Activated T-helper 1 cell treated with anti-CD3 and anti-CD28 coated beads, Interleukin-12 subunit alpha, Interleukin-12 subunit beta, Interleukin-2, Interleukin-4 antibody, amounts not matched to agents 30 ng/mL and 10 ng/mL and 1 ng/mL, durations not matched to agents 14 hours and 24 hours and 36 hours (primary cell): ENCODE measurements around the gene MOB4. TPM values are rescaled to one million over a fixed set of nuclear protein-coding genes. Genes with fewer than 3 reads are reported as not detected.
A peak's percentile ranks its signal among the peaks of the same experiment; 100 is the strongest.
"Not testable (repeated sequence)": the region's sequence is repeated elsewhere in the genome, so short reads cannot be mapped to it uniquely, and the experiment has no call there.

Experiments
- DNase-seq: peaks from one replicate; pipeline ENCODE4 v3.0.0; 2021; ENCODE audit warnings: low spot score
- H3K27ac Mint-ChIP-seq: one replicate; pipeline ENCODE4 v1.8.0; 2021; ENCODE audit warnings: mild to moderate bottlenecking, mixed read lengths
- H3K27me3 Mint-ChIP-seq: one replicate; pipeline ENCODE4 v1.8.0; 2022; ENCODE audit warnings: mild to moderate bottlenecking, moderate library complexity, mixed read lengths; ENCODE audit not compliant: insufficient read depth
- H3K36me3 Mint-ChIP-seq: one replicate; pipeline ENCODE4 v1.8.0; 2021; ENCODE audit warnings: low read depth, mixed read lengths
- H3K4me1 Mint-ChIP-seq: one replicate; pipeline ENCODE4 v1.8.0; 2021; ENCODE audit warnings: low read depth, mixed read lengths
- H3K4me3 Mint-ChIP-seq: one replicate; pipeline ENCODE4 v1.8.0; 2021; ENCODE audit warnings: mild to moderate bottlenecking, moderate library complexity, mixed read lengths
- H3K9me3 Mint-ChIP-seq: one replicate; pipeline ENCODE4 v1.8.0; 2021; ENCODE audit warnings: mixed read lengths
- intact Hi-C: fragments of 100-400 bp; cut with micrococcal nuclease; formaldehyde crosslinking; loops from one replicate; pipeline ENCODE4 v1.15.1; 2024
- total RNA-seq: library from RNA; stranded (reverse); gene quantifications from 2 replicates; pipeline ENCODE4 v1.2.3, GENCODE V29; 2022

Gene MOB4
- 25.1 and 27.2 TPM in 2 replicates for total RNA-seq

- DNase-seq: peak; percentile 95
- intact Hi-C loops: loop anchor here (1.0 to 5.0 kb wide), 7 partner anchors 16 to 879 kb away; partner anchors contain the start of genes CCDC150, COQ10B, HSPE1 and MARS2
- H3K4me3 Mint-ChIP-seq: peak within 1 kb of the TSS; percentile 98
These were observed at the start of gene MOB4 for GRCh38 chr2:197515739-197516392. TSS of gene MOB4 (plus strand) at chr2:197516066. CDS start at chr2:197516087, 21 bp downstream.

GRCh38 chr2:197472166-197472565 is 43.7 kb upstream of the MOB4 start:
- no peak overlapping the region for H3K4me3 Mint-ChIP-seq
- peaks cover 26% of the 10 kb centered on the region for H3K36me3 Mint-ChIP-seq
- no peaks in the 10 kb centered on the region for H3K27me3 Mint-ChIP-seq
- H3K9me3 Mint-ChIP-seq: no peaks in the 10 kb centered on the region
- intact Hi-C loops: no loop called here
- peaks cover under 1% of the 10 kb centered on the region for H3K4me1 Mint-ChIP-seq
- no peak for DNase-seq
- peak overlapping the region; percentile 36 for H3K27ac Mint-ChIP-seq

More at GRCh38 chr2:197515739-197516392, at the start of gene MOB4:
- Mint-ChIP-seq H3K27ac (peak within 1 kb of the TSS; percentile 90), H3K36me3 (peaks cover 13% of the 10 kb centered on the region), H3K27me3 (no peaks in the 10 kb centered on the region), H3K4me1 (peaks cover 32% of the 10 kb centered on the region), H3K9me3 (peaks cover 1% of the 10 kb centered on the region)

GRCh38 chr2:197477797-197478196 is 38.1 kb upstream of the MOB4 start:
- Mint-ChIP-seq H3K4me3 (no peak overlapping the region), H3K9me3 (no peaks in the 10 kb centered on the region), H3K27ac (no peak overlapping the region), H3K36me3 (peaks cover 32% of the 10 kb centered on the region), H3K27me3 (no peaks in the 10 kb centered on the region), H3K4me1 (peaks cover 11% of the 10 kb centered on the region)
- DNase-seq: no peak
- intact Hi-C loops: no loop called here

- Mint-ChIP-seq H3K4me1 (peaks cover 11% of the 10 kb centered on the region), H3K36me3 (peaks cover 40% of the 10 kb centered on the region)
These were observed 35.5 kb upstream of the MOB4 start for GRCh38 chr2:197480165-197481036.

GRCh38 chr2:197484248-197484647 is 31.6 kb upstream of the MOB4 start:
- intact Hi-C loops, H3K4me1 Mint-ChIP-seq: not testable (repeated sequence)

More at GRCh38 chr2:197480165-197481036, 35.5 kb upstream of the MOB4 start:
- H3K27ac Mint-ChIP-seq: no peak overlapping the region
- intact Hi-C loops: no loop called here
- DNase-seq: no peak
- no peak overlapping the region for H3K4me3 Mint-ChIP-seq
- H3K27me3 Mint-ChIP-seq: no peaks in the 10 kb centered on the region
- H3K9me3 Mint-ChIP-seq: peaks cover 14% of the 10 kb centered on the region

GRCh38 chr2:197486175-197486574 is 29.7 kb upstream of the MOB4 start:
- no peak for DNase-seq
- H3K27me3 Mint-ChIP-seq: no peaks in the 10 kb centered on the region
- no peak overlapping the region for H3K4me3 Mint-ChIP-seq
- intact Hi-C loops: no loop called here
- no peak overlapping the region for H3K27ac Mint-ChIP-seq
- peaks cover 64% of the 10 kb centered on the region for H3K36me3 Mint-ChIP-seq
- H3K9me3 Mint-ChIP-seq: peaks cover 18% of the 10 kb centered on the region
- H3K4me1 Mint-ChIP-seq: peaks cover 7% of the 10 kb centered on the region

More at GRCh38 chr2:197484248-197484647, 31.6 kb upstream of the MOB4 start:
- H3K27me3 Mint-ChIP-seq, DNase-seq, H3K27ac Mint-ChIP-seq, H3K4me3 Mint-ChIP-seq: not testable (repeated sequence)
- peaks cover 18% of the 10 kb centered on the region for H3K9me3 Mint-ChIP-seq
- peaks cover 59% of the 10 kb centered on the region for H3K36me3 Mint-ChIP-seq

- H3K27ac Mint-ChIP-seq: no peak overlapping the region
- DNase-seq: no peak
- H3K9me3 Mint-ChIP-seq: peaks cover 18% of the 10 kb centered on the region
- intact Hi-C loops: no loop called here
- no peak overlapping the region for H3K4me3 Mint-ChIP-seq
- H3K36me3 Mint-ChIP-seq: peaks cover 69% of the 10 kb centered on the region
- H3K4me1 Mint-ChIP-seq: peaks cover 14% of the 10 kb centered on the region
- no peaks in the 10 kb centered on the region for H3K27me3 Mint-ChIP-seq
These were observed 28.5 kb upstream of the MOB4 start for GRCh38 chr2:197487385-197487784.

GRCh38 chr2:197495433-197496134 is 20.3 kb upstream of the MOB4 start:
- Mint-ChIP-seq H3K9me3 (no peaks in the 10 kb centered on the region), H3K36me3 (peaks cover 62% of the 10 kb centered on the region), H3K4me3 (peak overlapping the region; percentile 100), H3K4me1 (peaks cover 51% of the 10 kb centered on the region), H3K27ac (peak overlapping the region; percentile 34), H3K27me3 (no peaks in the 10 kb centered on the region)
- intact Hi-C loops: loop anchor here (5.0 kb wide), 3 partner anchors 93 to 298 kb away; no protein-coding TSS in a partner anchor
- no peak for DNase-seq

- Mint-ChIP-seq H3K36me3 (peaks cover 66% of the 10 kb centered on the region), H3K27me3 (no peaks in the 10 kb centered on the region), H3K27ac (no peak overlapping the region), H3K4me1 (peaks cover 51% of the 10 kb centered on the region), H3K9me3 (no peaks in the 10 kb centered on the region), H3K4me3 (peak overlapping the region; percentile 100)
- DNase-seq: no peak
- intact Hi-C loops: loop anchor here (5.0 kb wide), 3 partner anchors 94 to 299 kb away; no protein-coding TSS in a partner anchor
These were observed 19.2 kb upstream of the MOB4 start for GRCh38 chr2:197496695-197497094.

- peak overlapping the region; percentile 100 for H3K4me3 Mint-ChIP-seq
- H3K27ac Mint-ChIP-seq: peak overlapping the region; percentile 18
- no peaks in the 10 kb centered on the region for H3K27me3 Mint-ChIP-seq
- intact Hi-C loops: loop anchor here (5.0 kb wide), 3 partner anchors 95 to 300 kb away; no protein-coding TSS in a partner anchor
- H3K4me1 Mint-ChIP-seq: peaks cover 55% of the 10 kb centered on the region
- DNase-seq: no peak
- no peaks in the 10 kb centered on the region for H3K9me3 Mint-ChIP-seq
- H3K36me3 Mint-ChIP-seq: peaks cover 71% of the 10 kb centered on the region
These were observed 18.5 kb upstream of the MOB4 start for GRCh38 chr2:197497326-197497725.

GRCh38 chr2:197498235-197498936 is 17.5 kb upstream of the MOB4 start:
- Mint-ChIP-seq H3K36me3 (peaks cover 71% of the 10 kb centered on the region), H3K9me3 (no peaks in the 10 kb centered on the region), H3K4me3 (peak overlapping the region; percentile 100), H3K27ac (peak overlapping the region; percentile 99), H3K27me3 (no peaks in the 10 kb centered on the region), H3K4me1 (peaks cover 56% of the 10 kb centered on the region)
- intact Hi-C loops: loop anchor here (1.0 to 5.0 kb wide), 4 partner anchors 8 to 301 kb away; no protein-coding TSS in a partner anchor
- DNase-seq: no peak
